Activated CD4-positive, alpha-beta memory T cell treated with anti-CD3 and anti-CD28 coated beads, Interleukin-2, amount 10 ng/mL, durations not matched to agents 7 days and 5 days (primary cell): ENCODE measurements around the gene GNAT2. TPM values are rescaled to one million over a fixed set of nuclear protein-coding genes. Genes with fewer than 3 reads are reported as not detected.

Experiments
- CTCF ChIA-PET: fragments of 350-600 bp; sonication (Branson Sonifier 250); formaldehyde crosslinking; loops from one replicate; lab custom pipeline; 2021; ENCODE audit warnings: antibody characterized with exemption, inconsistent platforms; lab: Charles Lee
- POLR2A ChIA-PET: fragments of 350-600 bp; sonication (Branson Sonifier 250); formaldehyde crosslinking; loops from one replicate; lab custom pipeline; 2021; ENCODE audit warnings: antibody characterized with exemption; lab: Charles Lee
- DNase-seq: peaks from one replicate; pipeline ENCODE4 v3.0.0-alpha.2; 2020
- H3K27ac Mint-ChIP-seq: one replicate; pipeline ENCODE4 v1.8.0; 2021; ENCODE audit warnings: mild to moderate bottlenecking, mixed read lengths
- H3K27me3 Mint-ChIP-seq: one replicate; pipeline ENCODE4 v1.8.0; 2021; ENCODE audit warnings: mixed read lengths
- H3K36me3 Mint-ChIP-seq: one replicate; pipeline ENCODE4 v1.8.0; 2021; ENCODE audit warnings: low read depth, mixed read lengths
- H3K4me1 Mint-ChIP-seq: one replicate; pipeline ENCODE4 v1.8.0; 2021; ENCODE audit warnings: mixed read lengths
- H3K4me3 Mint-ChIP-seq: one replicate; pipeline ENCODE4 v1.8.0; 2021; ENCODE audit warnings: mild to moderate bottlenecking, mixed read lengths
- H3K9me3 Mint-ChIP-seq: one replicate; pipeline ENCODE4 v1.8.0; 2021; ENCODE audit warnings: mixed read lengths
- total RNA-seq, 2 experiments: library from RNA; stranded (reverse); gene quantifications; one replicate each; pipeline ENCODE4 v1.2.3, GENCODE V29; 2021

GNAT2 gene
- total RNA-seq, 2 experiments from 2014 or later = not detected

GRCh38 chr1:109631513-109632505 is 12.4 kb upstream of the GNAT2 start:
- DNase-seq = no peak
- peaks cover 36% of the 10 kb centered on the region for H3K36me3 Mint-ChIP-seq
- peaks cover 17% of the 10 kb centered on the region for H3K4me1 Mint-ChIP-seq
- CTCF ChIA-PET = interaction anchor here (1.0 to 6.8 kb wide), 7 partner anchors 9 to 353 kb away, joined by 3 to 60 read pairs (median 8); partner anchors contain the start of genes AHCYL1, AMPD2 and GNAT2
- no peak overlapping the region for H3K4me3 Mint-ChIP-seq
- no peaks in the 10 kb centered on the region for H3K9me3 Mint-ChIP-seq
- POLR2A ChIA-PET = interaction anchor here (1.5 to 4.1 kb wide), 3 partner anchors 15 to 85 kb away, joined by 5 to 22 read pairs (median 14); partner anchors contain the start of gene GNAI3
- no peaks in the 10 kb centered on the region for H3K27me3 Mint-ChIP-seq
- no peak overlapping the region for H3K27ac Mint-ChIP-seq

- Mint-ChIP-seq H3K9me3 (no peaks in the 10 kb centered on the region), H3K4me3 (no peak overlapping the region), H3K27ac (no peak overlapping the region), H3K4me1 (peaks cover 16% of the 10 kb centered on the region), H3K27me3 (no peaks in the 10 kb centered on the region), H3K36me3 (peaks cover 41% of the 10 kb centered on the region)
- POLR2A ChIA-PET = interaction anchor here (0.8 to 4.1 kb wide), 4 partner anchors 14 to 89 kb away, joined by 3 to 22 read pairs (median 10); partner anchors contain the start of gene GNAI3
- CTCF ChIA-PET = interaction anchor here (0.7 to 6.8 kb wide), 12 partner anchors 8 to 354 kb away, joined by 3 to 60 read pairs (median 4); partner anchors contain the start of genes AHCYL1, AMPD2, GNAI3 and GNAT2
- no peak for DNase-seq
Measured at GRCh38 chr1:109630898-109631512, 11.6 kb upstream of the GNAT2 start.

- Mint-ChIP-seq H3K27me3 (no peaks in the 10 kb centered on the region), H3K36me3 (peaks cover 44% of the 10 kb centered on the region), H3K27ac (no peak overlapping the region), H3K4me1 (peaks cover 17% of the 10 kb centered on the region), H3K9me3 (no peaks in the 10 kb centered on the region), H3K4me3 (no peak overlapping the region)
- no peak for DNase-seq
- POLR2A ChIA-PET = interaction anchor here (0.8 to 4.1 kb wide), 6 partner anchors 10 to 89 kb away, joined by 3 to 22 read pairs (median 4); partner anchors contain the start of gene GNAI3
- CTCF ChIA-PET = interaction anchor here (0.7 to 6.8 kb wide), 14 partner anchors 8 to 354 kb away, joined by 3 to 60 read pairs (median 4); partner anchors contain the start of genes AHCYL1, AMPD2, GNAI3 and GNAT2
Measured at GRCh38 chr1:109630081-109630897, 10.9 kb upstream of the GNAT2 start.

- Mint-ChIP-seq H3K4me3 (no peak overlapping the region), H3K27ac (no peak overlapping the region), H3K9me3 (no peaks in the 10 kb centered on the region), H3K27me3 (no peaks in the 10 kb centered on the region), H3K36me3 (peaks cover 44% of the 10 kb centered on the region), H3K4me1 (peaks cover 15% of the 10 kb centered on the region)
- POLR2A ChIA-PET = interaction anchor here (1.0 to 4.1 kb wide), 4 partner anchors 9 to 85 kb away, joined by 3 to 22 read pairs (median 8); partner anchors contain the start of gene GNAI3
- no peak for DNase-seq
- CTCF ChIA-PET = interaction anchor here (1.0 to 6.8 kb wide), 9 partner anchors 11 to 355 kb away, joined by 3 to 60 read pairs (median 4); partner anchors contain the start of genes AHCYL1 and GNAI3
Measured at GRCh38 chr1:109629372-109630030, 10.1 kb upstream of the GNAT2 start.

- H3K9me3 Mint-ChIP-seq = no peaks in the 10 kb centered on the region
- peaks cover 44% of the 10 kb centered on the region for H3K36me3 Mint-ChIP-seq
Measured at GRCh38 chr1:109628540-109629321, 9.3 kb upstream of the GNAT2 start.

GRCh38 chr1:109627692-109628399 is 8.4 kb upstream of the GNAT2 start:
- H3K27ac Mint-ChIP-seq = no peak overlapping the region
- no peak for DNase-seq
- peaks cover 28% of the 10 kb centered on the region for H3K4me1 Mint-ChIP-seq
- no peak overlapping the region for H3K4me3 Mint-ChIP-seq
- no peaks in the 10 kb centered on the region for H3K9me3 Mint-ChIP-seq
- no peaks in the 10 kb centered on the region for H3K27me3 Mint-ChIP-seq
- ChIA-PET CTCF (interaction anchor here (1.4 to 6.8 kb wide), 3 partner anchors 13 to 82 kb away, joined by 3 to 60 read pairs (median 33); no protein-coding TSS in a partner anchor), POLR2A (interaction anchor here (1.3 kb wide), 1 partner anchor 80 kb away, joined by 4 read pairs; the partner anchor contains the start of gene GNAI3)
- peaks cover 44% of the 10 kb centered on the region for H3K36me3 Mint-ChIP-seq

More at GRCh38 chr1:109628540-109629321, 9.3 kb upstream of the GNAT2 start:
- POLR2A ChIA-PET = interaction anchor here (1.3 to 4.1 kb wide), 3 partner anchors 80 to 82 kb away, joined by 4 to 22 read pairs (median 14); partner anchors contain the start of gene GNAI3
- H3K27me3 Mint-ChIP-seq = no peaks in the 10 kb centered on the region
- H3K27ac Mint-ChIP-seq = no peak overlapping the region
- DNase-seq = no peak
- CTCF ChIA-PET = interaction anchor here (1.2 to 6.8 kb wide), 6 partner anchors 12 to 356 kb away, joined by 3 to 60 read pairs (median 6); partner anchors contain the start of gene AHCYL1
- no peak overlapping the region for H3K4me3 Mint-ChIP-seq
- H3K4me1 Mint-ChIP-seq = peaks cover 19% of the 10 kb centered on the region

- Mint-ChIP-seq H3K27me3 (no peaks in the 10 kb centered on the region), H3K27ac (no peak overlapping the region), H3K9me3 (no peaks in the 10 kb centered on the region), H3K4me3 (no peak overlapping the region), H3K4me1 (peaks cover 38% of the 10 kb centered on the region), H3K36me3 (peaks cover 43% of the 10 kb centered on the region)
- DNase-seq = no peak
- CTCF ChIA-PET = interaction anchor here (1.4 kb wide), 1 partner anchor 77 kb away, joined by 3 read pairs; no protein-coding TSS in a partner anchor
- POLR2A ChIA-PET = interaction anchor here (1.3 to 8.5 kb wide), 2 partner anchors 78 to 79 kb away, joined by 4 to 106 read pairs; partner anchors contain the start of gene GNAI3
Measured at GRCh38 chr1:109626682-109627408, 7.4 kb upstream of the GNAT2 start.

GRCh38 chr1:109625601-109626560 is 6.5 kb upstream of the GNAT2 start:
- no peaks in the 10 kb centered on the region for H3K27me3 Mint-ChIP-seq
- H3K36me3 Mint-ChIP-seq = peaks cover 38% of the 10 kb centered on the region
- peak overlapping the region; percentile 51 for H3K27ac Mint-ChIP-seq
- CTCF ChIA-PET = interaction anchor here (3.7 kb wide), 1 partner anchor 80 kb away, joined by 12 read pairs; no protein-coding TSS in a partner anchor
- H3K4me1 Mint-ChIP-seq = peaks cover 44% of the 10 kb centered on the region
- POLR2A ChIA-PET = interaction anchor here (1.1 to 8.5 kb wide), 2 partner anchors 77 to 79 kb away, joined by 4 to 106 read pairs; partner anchors contain the start of gene GNAI3
- no peak overlapping the region for H3K4me3 Mint-ChIP-seq
- H3K9me3 Mint-ChIP-seq = no peaks in the 10 kb centered on the region
- DNase-seq = no peak

GRCh38 chr1:109625176-109625575 is 5.8 kb upstream of the GNAT2 start:
- Mint-ChIP-seq H3K9me3 (no peaks in the 10 kb centered on the region), H3K4me3 (no peak overlapping the region), H3K27ac (peak overlapping the region; percentile 51), H3K4me1 (peaks cover 44% of the 10 kb centered on the region), H3K27me3 (no peaks in the 10 kb centered on the region), H3K36me3 (peaks cover 38% of the 10 kb centered on the region)
- ChIA-PET CTCF (interaction anchor here (0.6 to 3.7 kb wide), 4 partner anchors 8 to 83 kb away, joined by 3 to 14 read pairs (median 8); no protein-coding TSS in a partner anchor), POLR2A (interaction anchor here (1.1 to 8.5 kb wide), 3 partner anchors 76 to 79 kb away, joined by 4 to 106 read pairs (median 8); partner anchors contain the start of gene GNAI3)
- no peak for DNase-seq
